NCI-H1092 (cell line): ENCODE data around the gene GRAMD1C.

ENCODE experiments used
- DNase-seq: peaks from one replicate; lab custom pipeline; 2025; lab: John Stamatoyannopoulos, UW

GRAMD1C gene

GRCh38 chr3:113852506-113852905 lies 13.9 kb downstream of the GRAMD1C start:
- no peak for DNase-seq

- no peak for DNase-seq
Observed at GRCh38 chr3:113867506-113867905, 28.9 kb downstream of the GRAMD1C start.

GRCh38 chr3:113873293-113873692 lies 34.7 kb downstream of the GRAMD1C start:
- DNase-seq, result no peak

GRCh38 chr3:113873814-113874526 lies 35.4 kb downstream of the GRAMD1C start:
- DNase-seq, result no peak

GRCh38 chr3:113878403-113878802 lies 39.8 kb downstream of the GRAMD1C start:
- no peak for DNase-seq

GRCh38 chr3:113885050-113885449 lies 46.5 kb downstream of the GRAMD1C start:
- no peak for DNase-seq

GRCh38 chr3:113890256-113890900 lies 51.8 kb downstream of the GRAMD1C start:
- DNase-seq, result no peak

- no peak for DNase-seq
Observed at GRCh38 chr3:113894927-113895326, 56.3 kb downstream of the GRAMD1C start.

- no peak for DNase-seq
Observed at GRCh38 chr3:113895964-113896363, 57.4 kb downstream of the GRAMD1C start.

GRCh38 chr3:113896930-113897329 lies 58.3 kb downstream of the GRAMD1C start:
- no peak for DNase-seq

- no peak for DNase-seq
Observed at GRCh38 chr3:113897373-113897777, 58.8 kb downstream of the GRAMD1C start.

- no peak for DNase-seq
Observed at GRCh38 chr3:113898892-113899291, 60.3 kb downstream of the GRAMD1C start.

GRCh38 chr3:113906568-113907140 lies 68.1 kb downstream of the GRAMD1C start:
- no peak for DNase-seq

GRCh38 chr3:113908133-113908532 lies 69.5 kb downstream of the GRAMD1C start:
- no peak for DNase-seq

- no peak for DNase-seq
Observed at GRCh38 chr3:113910966-113911365, 72.4 kb downstream of the GRAMD1C start.

GRCh38 chr3:113912552-113913236 lies 74.1 kb downstream of the GRAMD1C start:
- DNase-seq, result peak; percentile 25

GRCh38 chr3:113914646-113915045 lies 76.1 kb downstream of the GRAMD1C start:
- no peak for DNase-seq

GRCh38 chr3:113927556-113927955 lies 89.0 kb downstream of the GRAMD1C start:
- no peak for DNase-seq

GRCh38 chr3:113946831-113947230 lies 108.2 kb downstream of the GRAMD1C start:
- DNase-seq, result no peak

GRCh38 chr3:113947372-113948014 lies 108.9 kb downstream of the GRAMD1C start, which contains the start of gene ZDHHC23:
TSS of gene ZDHHC23 (plus strand) at chr3:113948013. CDS start at chr3:113948803, 790 bp downstream.
- peak; percentile 42 for DNase-seq

- peak; percentile 25 for DNase-seq
Observed at GRCh38 chr3:113948015-113948917, 109.7 kb downstream of the GRAMD1C start.
